Measurements from ENCODE around the gene TMED8.

DNA sequence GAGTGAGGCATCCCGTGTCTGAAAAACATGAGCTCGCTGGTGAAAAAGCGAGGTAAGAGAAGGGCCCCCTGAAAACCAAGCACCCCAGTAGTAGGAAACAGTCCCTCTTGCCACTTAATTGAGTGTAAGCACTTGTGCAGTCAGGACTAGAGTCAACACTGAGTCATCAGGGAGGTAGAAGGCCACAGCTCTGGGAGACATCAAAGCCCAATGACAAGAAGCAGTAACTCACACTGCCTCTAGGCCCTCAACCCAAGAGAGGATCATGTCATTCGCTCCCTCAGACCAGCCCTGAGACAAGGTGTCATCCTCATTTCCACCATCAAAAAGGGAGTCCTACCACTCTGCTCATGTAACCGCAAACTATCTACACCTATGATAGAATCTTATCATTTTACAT lies 74.0 kb downstream of the TMED8 start:
- TF ChIP-seq, protein P1, sequence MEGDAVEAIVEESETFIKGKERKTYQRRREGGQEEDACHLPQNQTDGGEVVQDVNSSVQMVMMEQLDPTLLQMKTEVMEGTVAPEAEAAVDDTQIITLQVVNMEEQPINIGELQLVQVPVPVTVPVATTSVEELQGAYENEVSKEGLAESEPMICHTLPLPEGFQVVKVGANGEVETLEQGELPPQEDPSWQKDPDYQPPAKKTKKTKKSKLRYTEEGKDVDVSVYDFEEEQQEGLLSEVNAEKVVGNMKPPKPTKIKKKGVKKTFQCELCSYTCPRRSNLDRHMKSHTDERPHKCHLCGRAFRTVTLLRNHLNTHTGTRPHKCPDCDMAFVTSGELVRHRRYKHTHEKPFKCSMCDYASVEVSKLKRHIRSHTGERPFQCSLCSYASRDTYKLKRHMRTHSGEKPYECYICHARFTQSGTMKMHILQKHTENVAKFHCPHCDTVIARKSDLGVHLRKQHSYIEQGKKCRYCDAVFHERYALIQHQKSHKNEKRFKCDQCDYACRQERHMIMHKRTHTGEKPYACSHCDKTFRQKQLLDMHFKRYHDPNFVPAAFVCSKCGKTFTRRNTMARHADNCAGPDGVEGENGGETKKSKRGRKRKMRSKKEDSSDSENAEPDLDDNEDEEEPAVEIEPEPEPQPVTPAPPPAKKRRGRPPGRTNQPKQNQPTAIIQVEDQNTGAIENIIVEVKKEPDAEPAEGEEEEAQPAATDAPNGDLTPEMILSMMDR (IDR thresholded peaks at IDR 0.05), result peak in 1 of 6 experiments; percentile 10
- peak in 1 of 2 donors; percentile 45 for TF ChIP-seq POLR2A (IDR thresholded peaks at IDR 0.05)

Data from adrenal gland (tissue), 5 donors.